Right atrium auricular region (tissue), 2 donors: Measurements from ENCODE around the gene MAN2A2. TPM values are rescaled to one million over a fixed set of nuclear protein-coding genes. Genes with fewer than 3 reads are reported as not detected.

Source experiments
- DNase-seq: peaks from one replicate; pipeline ENCODE4 v3.0.0-alpha.2; 2019; ENCODE audit warnings: low spot score
- H3K27ac ChIP-seq, 2 donors: fragments of 200-600 bp; sonication (generic); 1 replicate in 1 of 2; 2 replicates in 1 of 2; pipeline ENCODE4 v1.5.1; 2016 to 2019
- H3K27me3 ChIP-seq, 2 donors: fragments of 200-600 bp; sonication (generic); one replicate each; pipeline versions ENCODE4 v1.5.1 to v1.6.0; 2017 to 2019
- H3K36me3 ChIP-seq: fragments of 200-600 bp; sonication (generic); one replicate; pipeline ENCODE4 v1.5.1; 2016
- H3K4me1 ChIP-seq, 2 donors: fragments of 200-600 bp; sonication (generic); one replicate each; pipeline versions ENCODE4 v1.5.1 to v1.6.0; 2017 to 2019
- H3K4me3 ChIP-seq, 2 donors: fragments of 200-600 bp; sonication (generic); 1 replicate in 1 of 2; 2 replicates in 1 of 2; pipeline ENCODE4 v1.5.1; 2017 to 2019; ENCODE audit warnings: mild to moderate bottlenecking in 1 of 2, moderate library complexity in 1 of 2
- H3K9me3 ChIP-seq, 2 donors: fragments of 200-600 bp; sonication (generic); one replicate each; pipeline ENCODE4 v1.5.1; 2019
- total RNA-seq, 2 donors: library from RNA; depleted of rRNA; stranded (reverse); fragments of >200 nt; gene quantifications; one replicate each; pipeline ENCODE4 v1.1.0, GENCODE V29; 2016
- TF ChIP-seq, protein P1 (sequence below), 2 donors: fragments of 200-600 bp; sonication (generic); IDR thresholded peaks; one replicate each; pipeline ENCODE4 v1.5.1; 2019; ENCODE audit warnings: antibody characterized with exemption in 2 of 2

Gene MAN2A2
- total RNA-seq, 2 donors from 2014 or later, result 41.7 to 42.3 TPM

DNA sequence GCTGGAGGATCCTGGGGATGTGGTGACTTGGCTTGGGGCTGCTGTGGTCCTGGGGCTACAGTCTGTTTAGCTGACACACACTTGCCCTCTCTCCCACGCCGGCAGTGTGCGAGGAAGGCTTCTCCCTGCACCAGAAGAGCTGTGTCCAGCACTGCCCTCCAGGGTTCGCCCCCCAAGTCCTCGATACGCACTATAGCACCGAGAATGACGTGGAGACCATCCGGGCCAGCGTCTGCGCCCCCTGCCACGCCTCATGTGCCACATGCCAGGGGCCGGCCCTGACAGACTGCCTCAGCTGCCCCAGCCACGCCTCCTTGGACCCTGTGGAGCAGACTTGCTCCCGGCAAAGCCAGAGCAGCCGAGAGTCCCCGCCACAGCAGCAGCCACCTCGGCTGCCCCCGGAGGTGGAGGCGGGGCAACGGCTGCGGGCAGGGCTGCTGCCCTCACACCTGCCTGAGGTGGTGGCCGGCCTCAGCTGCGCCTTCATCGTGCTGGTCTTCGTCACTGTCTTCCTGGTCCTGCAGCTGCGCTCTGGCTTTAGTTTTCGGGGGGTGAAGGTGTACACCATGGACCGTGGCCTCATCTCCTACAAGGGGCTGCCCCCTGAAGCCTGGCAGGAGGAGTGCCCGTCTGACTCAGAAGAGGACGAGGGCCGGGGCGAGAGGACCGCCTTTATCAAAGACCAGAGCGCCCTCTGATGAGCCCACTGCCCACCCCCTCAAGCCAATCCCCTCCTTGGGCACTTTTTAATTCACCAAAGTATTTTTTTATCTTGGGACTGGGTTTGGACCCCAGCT is 21.7 kb upstream of the MAN2A2 start:
- no peak overlapping the region for H3K27ac ChIP-seq
- TF ChIP-seq, protein P1, sequence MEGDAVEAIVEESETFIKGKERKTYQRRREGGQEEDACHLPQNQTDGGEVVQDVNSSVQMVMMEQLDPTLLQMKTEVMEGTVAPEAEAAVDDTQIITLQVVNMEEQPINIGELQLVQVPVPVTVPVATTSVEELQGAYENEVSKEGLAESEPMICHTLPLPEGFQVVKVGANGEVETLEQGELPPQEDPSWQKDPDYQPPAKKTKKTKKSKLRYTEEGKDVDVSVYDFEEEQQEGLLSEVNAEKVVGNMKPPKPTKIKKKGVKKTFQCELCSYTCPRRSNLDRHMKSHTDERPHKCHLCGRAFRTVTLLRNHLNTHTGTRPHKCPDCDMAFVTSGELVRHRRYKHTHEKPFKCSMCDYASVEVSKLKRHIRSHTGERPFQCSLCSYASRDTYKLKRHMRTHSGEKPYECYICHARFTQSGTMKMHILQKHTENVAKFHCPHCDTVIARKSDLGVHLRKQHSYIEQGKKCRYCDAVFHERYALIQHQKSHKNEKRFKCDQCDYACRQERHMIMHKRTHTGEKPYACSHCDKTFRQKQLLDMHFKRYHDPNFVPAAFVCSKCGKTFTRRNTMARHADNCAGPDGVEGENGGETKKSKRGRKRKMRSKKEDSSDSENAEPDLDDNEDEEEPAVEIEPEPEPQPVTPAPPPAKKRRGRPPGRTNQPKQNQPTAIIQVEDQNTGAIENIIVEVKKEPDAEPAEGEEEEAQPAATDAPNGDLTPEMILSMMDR (IDR thresholded peaks at IDR 0.05), result no peak
- peaks cover 59% of the 10 kb centered on the region for H3K36me3 ChIP-seq
- H3K9me3 ChIP-seq, result no peaks in the 10 kb centered on the region
- no peak for DNase-seq
- H3K4me3 ChIP-seq, result no peak overlapping the region
- no peaks in the 10 kb centered on the region for H3K27me3 ChIP-seq
- H3K4me1 ChIP-seq, result peaks cover 0 to 37% of the 10 kb centered on the region in 2 donors

DNA sequence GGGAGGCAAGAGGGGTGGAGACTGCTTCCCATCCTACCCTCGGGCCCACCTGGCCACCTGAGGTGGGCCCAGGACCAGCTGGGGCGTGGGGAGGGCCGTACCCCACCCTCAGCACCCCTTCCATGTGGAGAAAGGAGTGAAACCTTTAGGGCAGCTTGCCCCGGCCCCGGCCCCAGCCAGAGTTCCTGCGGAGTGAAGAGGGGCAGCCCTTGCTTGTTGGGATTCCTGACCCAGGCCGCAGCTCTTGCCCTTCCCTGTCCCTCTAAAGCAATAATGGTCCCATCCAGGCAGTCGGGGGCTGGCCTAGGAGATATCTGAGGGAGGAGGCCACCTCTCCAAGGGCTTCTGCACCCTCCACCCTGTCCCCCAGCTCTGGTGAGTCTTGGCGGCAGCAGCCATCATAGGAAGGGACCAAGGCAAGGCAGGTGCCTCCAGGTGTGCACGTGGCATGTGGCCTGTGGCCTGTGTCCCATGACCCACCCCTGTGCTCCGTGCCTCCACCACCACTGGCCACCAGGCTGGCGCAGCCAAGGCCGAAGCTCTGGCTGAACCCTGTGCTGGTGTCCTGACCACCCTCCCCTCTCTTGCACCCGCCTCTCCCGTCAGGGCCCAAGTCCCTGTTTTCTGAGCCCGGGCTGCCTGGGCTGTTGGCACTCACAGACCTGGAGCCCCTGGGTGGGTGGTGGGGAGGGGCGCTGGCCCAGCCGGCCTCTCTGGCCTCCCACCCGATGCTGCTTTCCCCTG is 21.0 kb upstream of the MAN2A2 start:
- TF ChIP-seq, protein P1 (IDR thresholded peaks at IDR 0.05), result no peak
- DNase-seq, result no peak
- Histone ChIP-seq H3K27me3 (no peaks in the 10 kb centered on the region), H3K9me3 (no peaks in the 10 kb centered on the region), H3K36me3 (peaks cover 56% of the 10 kb centered on the region), H3K4me1 (peaks cover 0 to 45% of the 10 kb centered on the region in 2 donors), H3K4me3 (no peak overlapping the region), H3K27ac (peak overlapping the region; percentile 94)

DNA sequence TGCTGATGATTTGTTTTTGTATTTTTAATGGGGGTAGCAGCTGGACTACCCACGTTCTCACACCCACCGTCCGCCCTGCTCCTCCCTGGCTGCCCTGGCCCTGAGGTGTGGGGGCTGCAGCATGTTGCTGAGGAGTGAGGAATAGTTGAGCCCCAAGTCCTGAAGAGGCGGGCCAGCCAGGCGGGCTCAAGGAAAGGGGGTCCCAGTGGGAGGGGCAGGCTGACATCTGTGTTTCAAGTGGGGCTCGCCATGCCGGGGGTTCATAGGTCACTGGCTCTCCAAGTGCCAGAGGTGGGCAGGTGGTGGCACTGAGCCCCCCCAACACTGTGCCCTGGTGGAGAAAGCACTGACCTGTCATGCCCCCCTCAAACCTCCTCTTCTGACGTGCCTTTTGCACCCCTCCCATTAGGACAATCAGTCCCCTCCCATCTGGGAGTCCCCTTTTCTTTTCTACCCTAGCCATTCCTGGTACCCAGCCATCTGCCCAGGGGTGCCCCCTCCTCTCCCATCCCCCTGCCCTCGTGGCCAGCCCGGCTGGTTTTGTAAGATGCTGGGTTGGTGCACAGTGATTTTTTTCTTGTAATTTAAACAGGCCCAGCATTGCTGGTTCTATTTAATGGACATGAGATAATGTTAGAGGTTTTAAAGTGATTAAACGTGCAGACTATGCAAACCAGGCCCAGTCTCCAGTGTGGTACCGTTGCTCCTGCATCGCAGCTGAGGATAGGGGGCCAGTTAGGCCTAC is 20.1 kb upstream of the MAN2A2 start:
- no peaks in the 10 kb centered on the region for H3K27me3 ChIP-seq
- no peak overlapping the region for H3K4me3 ChIP-seq
- no peaks in the 10 kb centered on the region for H3K9me3 ChIP-seq
- peaks cover 0 to 51% of the 10 kb centered on the region in 2 donors for H3K4me1 ChIP-seq
- peak overlapping the region; percentile 94 for H3K27ac ChIP-seq
- TF ChIP-seq, protein P1 (IDR thresholded peaks at IDR 0.05), result no peak
- peaks cover 51% of the 10 kb centered on the region for H3K36me3 ChIP-seq
- DNase-seq, result no peak

DNA sequence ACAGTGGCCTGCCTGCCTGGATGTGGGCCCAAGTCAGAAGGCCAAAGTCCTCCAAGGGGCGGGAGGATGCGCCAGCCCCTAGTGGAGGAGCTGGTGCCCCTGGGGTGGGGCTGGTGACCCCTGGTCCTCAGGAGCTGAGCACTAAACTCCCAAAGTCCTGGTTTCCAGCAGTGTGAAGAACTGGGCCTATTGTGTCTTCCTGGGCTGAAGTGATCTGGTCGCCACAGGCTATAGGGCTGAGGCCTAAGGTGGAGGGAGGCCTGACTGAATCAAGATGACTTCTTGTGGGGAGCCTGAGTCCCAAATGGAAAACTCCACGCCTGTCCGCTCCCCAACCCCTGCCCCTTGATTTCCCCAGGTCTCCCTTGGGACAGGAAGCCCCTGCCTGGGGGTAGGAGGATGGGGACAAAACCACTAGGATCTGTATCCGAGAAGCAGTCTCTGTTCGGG is 19.6 kb upstream of the MAN2A2 start:
- H3K36me3 ChIP-seq, result peaks cover 46% of the 10 kb centered on the region
- no peaks in the 10 kb centered on the region for H3K9me3 ChIP-seq
- peak overlapping the region; percentile 94 for H3K27ac ChIP-seq
- H3K27me3 ChIP-seq, result no peaks in the 10 kb centered on the region
- peaks cover 0 to 56% of the 10 kb centered on the region in 2 donors for H3K4me1 ChIP-seq
- peak overlapping the region; percentile 46 to 64 for H3K4me3 ChIP-seq
- DNase-seq, result no peak
- TF ChIP-seq, protein P1 (IDR thresholded peaks at IDR 0.05), result no peak

DNA sequence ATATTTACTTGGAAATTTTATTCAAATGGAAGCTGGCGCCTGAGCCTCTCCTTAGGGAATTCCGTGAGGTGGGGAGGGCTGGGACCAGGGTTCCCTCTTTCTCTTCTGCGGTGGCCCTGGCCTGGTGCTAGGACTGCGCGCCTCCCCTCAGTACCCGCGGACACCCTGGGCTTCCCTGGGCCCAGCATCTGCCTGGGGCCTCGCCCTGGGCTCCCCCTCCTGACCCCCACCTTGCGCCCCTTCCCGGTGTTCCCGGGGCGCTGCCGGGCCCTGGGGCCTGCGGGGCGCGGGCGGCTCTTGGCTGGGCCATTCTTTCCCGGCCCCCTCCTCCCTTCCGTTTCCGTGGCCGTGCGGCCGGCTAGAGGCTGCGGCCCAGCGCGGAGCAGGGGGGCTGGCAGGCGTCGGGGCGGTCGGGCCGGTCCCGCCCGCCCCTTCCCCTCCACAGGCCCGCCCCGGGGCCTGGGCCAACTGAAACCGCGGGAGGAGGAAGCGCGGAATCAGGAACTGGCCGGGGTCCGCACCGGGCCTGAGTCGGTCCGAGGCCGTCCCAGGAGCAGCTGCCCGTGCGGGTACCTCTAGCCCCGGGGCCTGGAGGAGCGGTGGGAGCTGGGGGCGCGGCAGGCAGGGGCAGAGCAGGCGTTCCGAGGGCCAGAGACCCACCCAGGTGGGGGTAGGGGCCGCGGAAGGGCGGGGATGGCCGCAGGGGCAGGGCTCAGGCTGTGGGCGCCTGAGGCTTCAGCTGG is 19.0 kb upstream of the MAN2A2 start, which contains the start of gene FES:
Gene FES, plus strand, starts transcription at position 529 of the 743 bp plus-strand sequence. CDS start 542 bp downstream, outside the sequence.
- H3K4me3 ChIP-seq, result peak within 1 kb of the TSS; percentile 46 to 64
- H3K9me3 ChIP-seq, result no peaks in the 10 kb centered on the region
- peaks cover 40% of the 10 kb centered on the region for H3K36me3 ChIP-seq
- peaks cover 0 to 56% of the 10 kb centered on the region in 2 donors for H3K4me1 ChIP-seq
- no peaks in the 10 kb centered on the region for H3K27me3 ChIP-seq
- TF ChIP-seq, protein P1 (IDR thresholded peaks at IDR 0.05), result no peak
- peak within 1 kb of the TSS; percentile 94 for H3K27ac ChIP-seq
- DNase-seq, result no peak
